Measurements from ENCODE around the gene TIFAB. TPM values are rescaled to one million over a fixed set of nuclear protein-coding genes. Genes with fewer than 3 reads are reported as not detected.
A peak's percentile ranks its signal among the peaks of the same experiment; 100 is the strongest.

The TIFAB gene
- total and polyA plus RNA-seq, 3 donors from 2014 or later = 0.06 to 1.1 (median 0.16) TPM

DNA sequence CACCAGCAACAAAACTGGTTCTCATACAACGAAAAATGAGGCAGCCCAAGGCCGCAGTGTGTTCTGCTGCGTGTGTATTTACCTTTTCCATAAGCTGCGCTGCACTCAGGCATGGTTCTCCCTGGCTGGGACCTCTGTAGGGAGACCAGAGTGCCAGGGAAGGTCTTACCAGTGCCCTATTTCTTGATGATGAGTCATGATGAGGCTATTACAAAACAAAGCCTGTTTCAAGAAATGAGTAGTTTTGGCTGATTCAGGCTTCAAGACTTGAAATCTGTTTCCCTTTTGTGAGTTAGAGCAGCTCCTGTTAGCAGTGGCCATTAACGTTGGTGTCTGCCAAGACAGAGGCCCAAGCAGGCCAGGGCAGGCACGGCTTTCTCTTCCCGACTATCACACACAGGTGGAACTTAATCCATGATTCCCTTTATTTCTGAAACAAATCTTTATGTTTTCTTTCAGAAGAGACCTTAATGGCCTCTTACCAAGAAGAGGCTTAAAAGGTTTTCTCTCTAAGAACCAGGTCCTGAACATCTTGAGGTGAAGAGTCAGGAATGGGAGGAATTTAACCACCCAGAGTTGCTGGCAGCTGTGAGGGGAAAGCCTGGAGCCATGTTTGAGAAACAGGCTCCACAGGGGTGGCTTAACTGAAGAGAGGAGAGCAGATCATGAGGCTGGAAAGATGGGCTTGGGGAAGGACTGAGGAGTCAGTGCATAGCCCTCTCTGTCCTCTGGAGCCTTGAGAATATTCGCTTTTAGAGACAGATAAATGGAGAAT lies 41.4 kb upstream of the TIFAB start:
- no peak for TF ChIP-seq POLR2A (IDR thresholded peaks at IDR 0.05)
- TF ChIP-seq, protein P1, sequence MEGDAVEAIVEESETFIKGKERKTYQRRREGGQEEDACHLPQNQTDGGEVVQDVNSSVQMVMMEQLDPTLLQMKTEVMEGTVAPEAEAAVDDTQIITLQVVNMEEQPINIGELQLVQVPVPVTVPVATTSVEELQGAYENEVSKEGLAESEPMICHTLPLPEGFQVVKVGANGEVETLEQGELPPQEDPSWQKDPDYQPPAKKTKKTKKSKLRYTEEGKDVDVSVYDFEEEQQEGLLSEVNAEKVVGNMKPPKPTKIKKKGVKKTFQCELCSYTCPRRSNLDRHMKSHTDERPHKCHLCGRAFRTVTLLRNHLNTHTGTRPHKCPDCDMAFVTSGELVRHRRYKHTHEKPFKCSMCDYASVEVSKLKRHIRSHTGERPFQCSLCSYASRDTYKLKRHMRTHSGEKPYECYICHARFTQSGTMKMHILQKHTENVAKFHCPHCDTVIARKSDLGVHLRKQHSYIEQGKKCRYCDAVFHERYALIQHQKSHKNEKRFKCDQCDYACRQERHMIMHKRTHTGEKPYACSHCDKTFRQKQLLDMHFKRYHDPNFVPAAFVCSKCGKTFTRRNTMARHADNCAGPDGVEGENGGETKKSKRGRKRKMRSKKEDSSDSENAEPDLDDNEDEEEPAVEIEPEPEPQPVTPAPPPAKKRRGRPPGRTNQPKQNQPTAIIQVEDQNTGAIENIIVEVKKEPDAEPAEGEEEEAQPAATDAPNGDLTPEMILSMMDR (IDR thresholded peaks at IDR 0.05) = no peak
- Histone ChIP-seq H3K9me3 (no peaks in the 10 kb centered on the region), H3K27me3 (no peaks in the 10 kb centered on the region), H3K27ac (no peak overlapping the region), H3K4me1 (peaks cover 14% of the 10 kb centered on the region), H3K4me3 (no peak overlapping the region), H3K36me3 (ENCODE audit: low read depth, missing control alignments) (no peaks in the 10 kb centered on the region)
- intact Hi-C loops (cut with DNase I; ENCODE audit: low total_unique reads) = no loop called here
- 81 to 82% methylated on average over 8 of the region's 8 CpGs for WGBS, 2 donors
- no peak for DNase-seq

DNA sequence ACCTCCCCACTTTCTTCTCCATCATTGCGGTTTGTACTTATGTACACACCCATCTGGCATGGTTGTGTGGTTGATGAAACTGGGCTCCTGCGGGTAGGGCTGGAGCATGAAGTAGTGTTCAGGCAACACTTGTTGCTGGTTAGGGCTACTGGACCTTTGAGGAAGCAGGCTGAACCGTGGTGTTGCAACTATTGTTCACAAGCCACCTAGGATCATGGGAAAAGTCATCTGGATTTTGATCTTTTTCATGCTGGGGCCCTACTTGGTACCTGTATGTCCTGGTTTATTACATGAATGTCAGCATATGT lies 40.1 kb upstream of the TIFAB start:
- peaks cover 14% of the 10 kb centered on the region for H3K4me1 ChIP-seq
- WGBS, 2 donors = 48 to 56% methylated on average over 3 of the region's 3 CpGs
- DNase-seq = no peak
- no peaks in the 10 kb centered on the region for H3K27me3 ChIP-seq
- intact Hi-C loops (cut with DNase I; ENCODE audit: low total_unique reads) = no loop called here
- H3K36me3 ChIP-seq (ENCODE audit: low read depth, missing control alignments) = no peaks in the 10 kb centered on the region
- no peak overlapping the region for H3K27ac ChIP-seq
- no peak overlapping the region for H3K4me3 ChIP-seq
- TF ChIP-seq, protein P1 (IDR thresholded peaks at IDR 0.05) = no peak
- TF ChIP-seq POLR2A (IDR thresholded peaks at IDR 0.05) = no peak
- no peaks in the 10 kb centered on the region for H3K9me3 ChIP-seq

DNA sequence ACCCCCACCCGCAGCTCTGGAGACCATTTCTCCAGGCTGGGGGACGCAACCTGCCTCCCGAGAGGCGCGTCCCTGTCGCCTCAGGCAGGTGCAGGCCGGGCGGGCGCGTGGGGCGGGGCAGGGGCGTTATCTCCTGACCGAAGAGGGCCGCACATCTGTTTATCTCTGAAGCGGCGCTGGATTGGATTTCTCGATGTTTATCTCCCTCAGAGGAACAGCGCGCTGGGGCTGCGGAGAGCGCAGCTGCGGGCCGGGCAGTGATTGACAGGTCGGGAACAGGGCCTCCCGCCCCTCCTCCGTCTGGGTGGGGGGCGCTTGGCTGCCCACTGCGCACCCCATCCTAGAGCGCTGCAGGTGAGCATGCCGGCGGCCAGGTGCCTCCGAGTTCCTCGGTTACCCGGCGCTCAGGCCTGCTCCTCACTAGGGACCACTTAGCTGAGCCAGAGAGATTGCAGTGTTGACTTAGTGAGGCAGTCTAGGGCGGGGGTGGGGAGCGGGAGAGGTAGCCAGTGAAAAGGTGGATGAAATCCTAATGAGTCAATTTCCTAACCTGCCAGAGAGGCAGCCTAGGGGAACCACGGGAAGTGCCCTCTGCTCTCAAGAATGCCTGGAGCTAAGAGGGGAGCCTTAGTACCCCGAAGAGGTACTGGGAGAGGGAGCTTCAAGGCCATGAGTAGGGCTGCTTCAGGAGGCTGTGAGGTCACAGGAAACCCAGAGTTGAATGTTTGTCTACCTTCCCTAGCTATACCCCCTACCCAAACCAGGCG lies 39.6 kb upstream of the TIFAB start:
- no peaks in the 10 kb centered on the region for H3K36me3 ChIP-seq (ENCODE audit: low read depth, missing control alignments)
- peaks cover 14% of the 10 kb centered on the region for H3K4me1 ChIP-seq
- H3K27me3 ChIP-seq = no peaks in the 10 kb centered on the region
- peak overlapping the region in 1 of 2 donors; percentile 9 for H3K4me3 ChIP-seq
- TF ChIP-seq, protein P1 (IDR thresholded peaks at IDR 0.05) = no peak
- no peak for TF ChIP-seq POLR2A (IDR thresholded peaks at IDR 0.05)
- no peak for DNase-seq
- H3K9me3 ChIP-seq = no peaks in the 10 kb centered on the region
- intact Hi-C loops (cut with DNase I; ENCODE audit: low total_unique reads) = no loop called here
- H3K27ac ChIP-seq = no peak overlapping the region
- WGBS, 2 donors = 12 to 25% methylated on average over 10 to 30 of the region's 40 CpGs

DNA sequence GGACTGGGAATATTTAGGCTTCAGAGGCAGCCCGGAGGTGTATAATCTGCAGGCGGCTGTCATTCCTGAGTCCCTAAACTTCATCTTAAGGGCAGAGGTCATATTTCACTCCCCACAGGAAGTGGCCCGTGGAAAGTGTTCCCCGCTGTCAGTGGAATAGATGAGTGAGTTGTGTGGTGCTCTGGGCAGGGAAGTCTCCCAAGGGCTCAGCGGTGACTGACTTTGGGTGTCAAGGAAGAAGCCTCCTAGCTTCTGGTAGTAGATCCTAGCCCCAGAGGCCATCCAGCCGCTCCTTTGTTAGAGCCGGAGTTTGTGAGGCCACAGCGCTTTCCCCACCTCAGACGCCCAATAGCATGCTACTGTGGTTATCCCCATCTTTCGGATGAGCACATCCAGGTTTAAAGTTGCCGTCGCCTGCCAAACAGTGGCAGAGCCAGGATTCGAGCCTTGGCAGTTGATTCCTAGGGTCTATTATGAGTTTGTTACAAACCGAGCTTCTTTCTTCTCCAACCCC lies 38.9 kb upstream of the TIFAB start:
- Histone ChIP-seq H3K9me3 (no peaks in the 10 kb centered on the region), H3K4me1 (peaks cover 14% of the 10 kb centered on the region), H3K4me3 (peak overlapping the region in 1 of 2 donors; percentile 9), H3K27me3 (no peaks in the 10 kb centered on the region), H3K27ac (no peak overlapping the region), H3K36me3 (ENCODE audit: low read depth, missing control alignments) (no peaks in the 10 kb centered on the region)
- no peak for TF ChIP-seq POLR2A (IDR thresholded peaks at IDR 0.05)
- TF ChIP-seq, protein P1 (IDR thresholded peaks at IDR 0.05) = no peak
- intact Hi-C loops (cut with DNase I; ENCODE audit: low total_unique reads) = no loop called here
- WGBS, 2 donors = 23 to 40% methylated on average over 10 to 14 of the region's 14 CpGs
- no peak for DNase-seq
